ENCODE data around the gene KRTAP10-5. TPM values are rescaled to one million over a fixed set of nuclear protein-coding genes. Genes with fewer than 3 reads are reported as not detected.

Gene KRTAP10-5
- total and polyA plus RNA-seq, 9 of the 15 experiments (the other 6 are each of a cell fraction or from before 2014, with no cell fraction given), result not detected

GRCh38 chr21:44568261-44568660, 12.1 kb downstream of the KRTAP10-5 start:
- ChIA-PET CTCF (ENCODE audit: low intra/inter-chr PET ratio) (no interaction called here), POLR2A (interaction anchor here (0.6 kb wide), 1 partner anchor 41 kb away, joined by 3 read pairs; no protein-coding TSS in a partner anchor)
- no peaks in the 10 kb centered on the region for H3K36me3 ChIP-seq (ENCODE audit: control insufficient read depth, insufficient read depth, low read length)
- FAIRE-seq (no peak), DNase-seq (ENCODE audit: extremely low read depth in 1 of 4, low spot score in 3 of 4) (no peak), ATAC-seq (no peak)
- in situ Hi-C loops (cut with MboI), result no loop called here
- intact Hi-C loops (cut with micrococcal nuclease), result no loop called here
- H3K9me3 ChIP-seq (replicated peaks; ENCODE audit: control insufficient read depth, insufficient read depth, low read depth, low read length), result no peaks in the 10 kb centered on the region
- H4K20me1 ChIP-seq (replicated peaks; ENCODE audit: control insufficient read depth, insufficient read depth, low read length), result no peaks in the 10 kb centered on the region
- H3K9me1 ChIP-seq (ENCODE audit: control insufficient read depth, insufficient read depth, low read length), result no peaks in the 10 kb centered on the region
- no TSS peak for BruUV-seq (replicated peaks)
- H3K9ac ChIP-seq (ENCODE audit: insufficient read depth in 1 of 2, low read depth in 2 of 2, low read length in 2 of 2), result no peak overlapping the region; a peak in 1 of 4 replicates
- no peak overlapping the region for H3K4me3 ChIP-seq
- peaks cover 19 to 30% of the 10 kb centered on the region in 2 experiments; a peak in 3 of 5 replicates for H3K27me3 ChIP-seq (ENCODE audit: control insufficient read depth in 2 of 2, insufficient read depth in 2 of 2, low read length in 2 of 2)
- WGBS (ENCODE audit: insufficient coverage, low coverage, missing lambda C conversion rate), result 0% methylated on average over 12 of the region's 12 CpGs
- H3K4me1 ChIP-seq (replicated peaks in 1 of 2; ENCODE audit: control insufficient read depth in 2 of 2, insufficient read depth in 2 of 2, low read length in 2 of 2), result peaks cover 0 to 20% of the 10 kb centered on the region in 2 experiments; a peak in 1 of 5 replicates
- no peak overlapping the region for H3K27ac ChIP-seq (ENCODE audit: extremely low read depth, low read depth, low read length)
- no peaks in the 10 kb centered on the region for H3K79me2 ChIP-seq (ENCODE audit: control insufficient read depth, insufficient read depth, low read length)
- H3K4me2 ChIP-seq (ENCODE audit: insufficient read depth, low read length), result no peak overlapping the region
- no peak overlapping the region for H2AFZ ChIP-seq (ENCODE audit: low read depth, low read length)
- no peak for TF ChIP-seq ZNF75A (CRISPR knock-in tag; IDR thresholded peaks at IDR 0.05)
- TF ChIP-seq ZNF175 (CRISPR knock-in tag; IDR thresholded peaks at IDR 0.05; ENCODE audit: low read depth), result no peak
- no peak for TF ChIP-seq ZBTB40 (IDR thresholded peaks at IDR 0.05)
- no peak for TF ChIP-seq ZBTB40 (CRISPR knock-in tag; IDR thresholded peaks at IDR 0.05)
- no peak for TF ChIP-seq ZMIZ1 (IDR thresholded peaks at IDR 0.05; ENCODE audit: low read depth in 2 of 2, low read length in 2 of 2)
- TF ChIP-seq RBM15 (IDR thresholded peaks at IDR 0.05; ENCODE audit: insufficient read depth, low read length), result no peak
- TF ChIP-seq ZNF707 (CRISPR knock-in tag; conservative IDR thresholded peaks at IDR 0.05), result no peak
- no peak for TF ChIP-seq ZNF655 (CRISPR knock-in tag; IDR thresholded peaks at IDR 0.05)
